ENCODE results near the gene SDHB.

DNA sequence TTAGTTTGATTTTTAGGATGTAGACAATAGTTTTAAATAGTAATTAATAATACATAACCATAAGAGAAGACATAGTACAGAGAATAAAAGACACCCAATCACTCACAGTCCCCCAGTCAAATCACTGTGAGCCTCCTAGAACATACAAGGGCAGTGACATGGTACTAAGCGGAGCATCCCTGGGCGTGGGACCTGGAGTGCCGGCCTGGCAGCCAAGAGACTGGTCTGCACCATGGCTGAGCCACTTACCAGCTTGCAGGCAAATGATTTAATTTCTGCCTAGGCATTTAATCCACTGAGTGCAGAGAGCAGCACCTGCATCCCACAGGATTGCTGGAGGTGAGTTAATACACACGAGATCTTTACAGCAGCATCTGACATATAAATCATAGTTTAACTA is 20.4 kb downstream of the SDHB start:
- TF ChIP-seq, protein P1, sequence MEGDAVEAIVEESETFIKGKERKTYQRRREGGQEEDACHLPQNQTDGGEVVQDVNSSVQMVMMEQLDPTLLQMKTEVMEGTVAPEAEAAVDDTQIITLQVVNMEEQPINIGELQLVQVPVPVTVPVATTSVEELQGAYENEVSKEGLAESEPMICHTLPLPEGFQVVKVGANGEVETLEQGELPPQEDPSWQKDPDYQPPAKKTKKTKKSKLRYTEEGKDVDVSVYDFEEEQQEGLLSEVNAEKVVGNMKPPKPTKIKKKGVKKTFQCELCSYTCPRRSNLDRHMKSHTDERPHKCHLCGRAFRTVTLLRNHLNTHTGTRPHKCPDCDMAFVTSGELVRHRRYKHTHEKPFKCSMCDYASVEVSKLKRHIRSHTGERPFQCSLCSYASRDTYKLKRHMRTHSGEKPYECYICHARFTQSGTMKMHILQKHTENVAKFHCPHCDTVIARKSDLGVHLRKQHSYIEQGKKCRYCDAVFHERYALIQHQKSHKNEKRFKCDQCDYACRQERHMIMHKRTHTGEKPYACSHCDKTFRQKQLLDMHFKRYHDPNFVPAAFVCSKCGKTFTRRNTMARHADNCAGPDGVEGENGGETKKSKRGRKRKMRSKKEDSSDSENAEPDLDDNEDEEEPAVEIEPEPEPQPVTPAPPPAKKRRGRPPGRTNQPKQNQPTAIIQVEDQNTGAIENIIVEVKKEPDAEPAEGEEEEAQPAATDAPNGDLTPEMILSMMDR (optimal IDR thresholded peaks at IDR 0.05 in 1 of 3, IDR thresholded peaks at IDR 0.05 in 1 of 3, conservative IDR thresholded peaks at IDR 0.05 in 1 of 3; ENCODE audit: extremely low read depth in 1 of 3, insufficient read depth in 2 of 3, low read length in 3 of 3): no peak
- no peak for TF ChIP-seq EZH2 (IDR thresholded peaks at IDR 0.05; ENCODE audit: low read length)

All from keratinocyte (primary cell).